A549 (cell line): ENCODE data around the gene GNAO1. TPM values are rescaled to one million over a fixed set of nuclear protein-coding genes. Genes with fewer than 3 reads are reported as not detected.

Experiments
- ATAC-seq, 2 experiments: fragments of 200-7000 bp in 1 of 2; fragments of >200 bp in 1 of 2; cut with Nextera tagmentation in 1 of 2; cut with Tn5 transposase in 1 of 2; 3 replicates each; pipeline versions ENCODE4 v1.8.0 to v1.9.1; 2018 to 2020; ENCODE audit warnings: mild to moderate bottlenecking in 1 of 2, moderate library complexity in 1 of 2
- CTCF ChIA-PET: fragments of 300-600 bp; sonication (Branson Sonifier 250); formaldehyde crosslinking; extraction: SDS; loops from one replicate; lab custom pipeline; 2021; ENCODE audit warnings: antibody characterized with exemption, inconsistent platforms; lab: Yijun Ruan, JAX
- POLR2A ChIA-PET: fragments of 350-600 bp; formaldehyde crosslinking; extraction: SDS; loops from one replicate; lab custom pipeline; 2021; ENCODE audit warnings: antibody characterized with exemption, inconsistent platforms; lab: Yijun Ruan, JAX
- DNase-seq, 2 experiments: peaks; one replicate each; pipeline versions ENCODE4 v3.0.0 to v3.0.0-alpha.2; 2011 to 2016; ENCODE audit warnings: low read depth in 1 of 2, low spot score in 1 of 2
- FAIRE-seq: peaks from 2 replicates; lab custom pipeline; 2011; peaks lifted over from hg19 to GRCh38; lab: Jason Lieb, UNC
- H3K27ac ChIP-seq, 2 experiments: fragments of >200 bp; sonication (Bioruptor Twin); formaldehyde crosslinking; 3 replicates each; pipeline ENCODE4 v1.5.1; 2016 to 2017
- H3K4me1 ChIP-seq: fragments of >200 bp; sonication (Bioruptor Twin); formaldehyde crosslinking; 3 replicates; pipeline ENCODE4 v1.6.1; 2016
- H3K4me2 ChIP-seq: fragments of >200 bp; sonication (Bioruptor Twin); formaldehyde crosslinking; 3 replicates; pipeline ENCODE4 v1.6.1; 2016
- H3K4me3 ChIP-seq: fragments of >200 bp; sonication (Bioruptor Twin); formaldehyde crosslinking; 3 replicates; pipeline ENCODE4 v1.5.1; 2016
- H3K9me3 ChIP-seq: fragments of >200 bp; sonication (Bioruptor Twin); formaldehyde crosslinking; 3 replicates; pipeline ENCODE4 v1.6.1; 2016
- E2F6 ChIP-seq: IDR thresholded peaks from 2 replicates; pipeline ENCODE4 v1.6.1; 2012; ENCODE audit warnings: low read depth, borderline replicate concordance
- HOXA7 ChIP-seq: fragments of 250-450 bp; sonication (Bioruptor Pico); IDR thresholded peaks from 2 replicates; pipeline ENCODE4 v1.5.0; 2020; ENCODE audit warnings: mild to moderate bottlenecking, moderate library complexity
- MAZ ChIP-seq: fragments of 150-350 bp; IDR thresholded peaks from 2 replicates; pipeline ENCODE4 v1.6.1; 2014; ENCODE audit warnings: antibody characterized with exemption, low read depth, low read length, borderline replicate concordance
- PBX3 ChIP-seq: IDR thresholded peaks from 2 replicates; pipeline ENCODE4 v1.6.1; 2012
- REST ChIP-seq: fragments of 200-600 bp; sonication (generic); IDR thresholded peaks from 2 replicates; pipeline ENCODE4 v1.6.1; 2016; ENCODE audit warnings: antibody characterized with exemption, mild to moderate bottlenecking, moderate library complexity
- WGBS: methylation state at CpG from one replicate; pipeline ENCODE4 v1.1.6; 2017; ENCODE audit errors: missing lambda C conversion rate; 5-methylcytosine and 5-hydroxymethylcytosine counted together
- polyA plus RNA-seq, 4 experiments: library from polyadenylated mRNA; depleted of rRNA in 3 of 4; stranded (reverse); fragments of >200 nt; fragmentation: RNase III in 1 of 4; extraction: RNeasy Plus Mini Kit Qiagen cat#74134 plus additional on column Dnase treatment in 1 of 4; gene quantifications; 2 replicates in 3 of 4; 3 replicates in 1 of 4; pipeline ENCODE4 v1.2.3, GENCODE V29; 2011 to 2017
- TF ChIP-seq, protein P1 (sequence below): fragments of 450-650 bp; IDR thresholded peaks from 2 replicates; pipeline ENCODE4 v1.6.1; 2014; ENCODE audit warnings: antibody characterized with exemption

Gene GNAO1
- polyA plus RNA-seq, 2 of the 4 experiments (the other 2 are of a cell fraction), result 0.22 to 0.23 TPM

- Histone ChIP-seq H3K4me1 (0 out of 3 replicates have a peak, but pooled peaks cover 4% of the 10 kb centered on the region), H3K27ac (no peak overlapping the region), H3K4me3 (no peak overlapping the region), H3K4me2 (no peak overlapping the region), H3K9me3 (no peaks in the 10 kb centered on the region)
- DNase-seq, result no peak
- CTCF ChIA-PET, result interaction anchor here (1.3 to 3.7 kb wide), 3 partner anchors 10 to 356 kb away, joined by 4 to 17 read pairs (median 7); no protein-coding TSS in a partner anchor
- FAIRE-seq, result no peak
- ATAC-seq, result no peak
- TF ChIP-seq E2F6 (no peak), REST (no peak)
- TF ChIP-seq, all 56 proteins: peak for 0
- WGBS, result 65% methylated on average over 4 of the region's 4 CpGs
- POLR2A ChIA-PET, result no interaction called here
Measured at GRCh38 chr16:56300242-56300623, 108.9 kb downstream of the GNAO1 start.

DNA sequence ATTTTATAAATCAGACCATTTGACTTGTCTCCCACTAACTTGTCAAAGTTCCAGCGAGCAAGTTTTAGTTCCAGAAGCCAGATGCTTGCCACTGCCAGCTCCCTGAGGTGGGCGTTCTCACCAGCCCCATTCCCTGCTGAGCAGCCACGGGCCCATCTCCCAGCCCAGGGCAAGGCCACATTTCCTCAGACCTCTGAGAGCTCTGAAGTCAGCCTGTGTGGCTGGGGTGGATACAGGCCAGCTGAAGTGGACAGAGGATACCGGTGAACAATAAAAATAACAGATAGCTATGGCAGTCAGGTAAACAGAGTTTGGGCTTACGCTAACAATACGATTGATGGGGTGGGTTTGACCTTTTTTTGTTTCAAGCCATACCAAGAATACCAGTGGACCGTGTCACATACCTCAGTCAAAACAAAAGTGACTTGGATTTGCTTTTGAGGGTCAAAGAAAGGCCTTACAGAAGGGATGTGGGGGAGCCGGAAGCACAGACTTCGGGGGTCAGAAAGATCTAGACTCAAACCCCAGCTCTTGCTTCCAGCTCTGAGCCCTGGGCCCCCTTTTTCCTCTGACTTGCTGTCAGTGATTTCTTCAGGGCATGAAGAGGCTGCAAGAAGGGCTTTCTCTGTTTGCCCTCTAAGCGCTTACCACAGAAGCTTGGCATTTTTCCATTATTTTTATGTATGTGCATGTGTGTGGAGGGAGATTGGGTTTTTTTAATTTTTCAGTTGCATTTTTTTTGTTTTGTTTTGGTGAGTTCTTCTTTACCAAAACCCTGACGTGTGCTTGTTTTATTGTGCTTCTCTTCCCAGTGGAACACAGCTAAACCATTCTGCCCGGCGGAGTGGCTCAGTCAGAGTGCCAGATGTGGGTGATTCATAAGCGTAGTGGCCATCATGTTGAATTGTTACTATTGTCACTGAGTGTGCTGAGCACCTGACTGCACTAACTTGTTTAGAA, 109.9 kb downstream of the GNAO1 start:
- no peaks in the 10 kb centered on the region for H3K9me3 ChIP-seq
- FAIRE-seq, result no peak
- TF ChIP-seq, protein P1, sequence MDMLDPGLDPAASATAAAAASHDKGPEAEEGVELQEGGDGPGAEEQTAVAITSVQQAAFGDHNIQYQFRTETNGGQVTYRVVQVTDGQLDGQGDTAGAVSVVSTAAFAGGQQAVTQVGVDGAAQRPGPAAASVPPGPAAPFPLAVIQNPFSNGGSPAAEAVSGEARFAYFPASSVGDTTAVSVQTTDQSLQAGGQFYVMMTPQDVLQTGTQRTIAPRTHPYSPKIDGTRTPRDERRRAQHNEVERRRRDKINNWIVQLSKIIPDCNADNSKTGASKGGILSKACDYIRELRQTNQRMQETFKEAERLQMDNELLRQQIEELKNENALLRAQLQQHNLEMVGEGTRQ, result no peak
- no peak for TF ChIP-seq REST
- no peak for TF ChIP-seq PBX3
- TF ChIP-seq, all 56 proteins: peak for 0
- ChIA-PET POLR2A (no interaction called here), CTCF (interaction anchor here (1.3 to 3.7 kb wide), 4 partner anchors 9 to 357 kb away, joined by 4 to 17 read pairs (median 6); no protein-coding TSS in a partner anchor)
- no peak overlapping the region for H3K4me2 ChIP-seq
- DNase-seq (no peak), ATAC-seq (peak in 1 of 2 experiments; percentile 16; a peak in 2 of 6 replicates)
- 64% methylated on average over 14 of the region's 14 CpGs for whole genome bisulfite sequencing
- H3K4me1 ChIP-seq, result 0 out of 3 replicates have a peak, but pooled peaks cover 4% of the 10 kb centered on the region
- H3K4me3 ChIP-seq, result no peak overlapping the region
- H3K27ac ChIP-seq, result no peak overlapping the region

- Histone ChIP-seq H3K9me3 (no peaks in the 10 kb centered on the region), H3K4me2 (no peak overlapping the region), H3K4me3 (no peak overlapping the region), H3K27ac (no peak overlapping the region), H3K4me1 (0 out of 3 replicates have a peak, but pooled peaks cover 4% of the 10 kb centered on the region)
- ATAC-seq (no peak), DNase-seq (no peak), FAIRE-seq (no peak)
- ChIA-PET POLR2A (no interaction called here), CTCF (interaction anchor here (1.0 to 7.8 kb wide), 6 partner anchors 16 to 838 kb away, joined by 3 to 56 read pairs (median 4); no protein-coding TSS in a partner anchor)
- WGBS, result 76% methylated on average over 5 of the region's 5 CpGs
- TF ChIP-seq HOXA7 (CRISPR knock-in tag) (no peak), MAZ (no peak)
Measured at GRCh38 chr16:56302506-56302905, 111.2 kb downstream of the GNAO1 start.
